Tibial artery (tissue), 4 donors: ENCODE data around the gene RAB7A.

Experiments
- DNase-seq, 2 donors: peaks; one replicate each; pipeline ENCODE4 v3.0.0-alpha.2; 2019
- H3K27ac ChIP-seq, 2 donors: fragments of 200-600 bp; sonication (generic) in 1 of 2; 1 replicate in 1 of 2; 2 replicates in 1 of 2; pipeline ENCODE4 v1.5.1; 2018 to 2019; ENCODE audit warnings: mild to moderate bottlenecking in 1 of 2
- H3K27me3 ChIP-seq, 2 donors: fragments of 200-600 bp; sonication (generic) in 1 of 2; one replicate each; pipeline versions ENCODE4 v1.5.1 to v1.6.0; 2016 to 2019
- H3K36me3 ChIP-seq, 3 donors: fragments of 200-600 bp; sonication (generic) in 2 of 3; one replicate each; pipeline ENCODE4 v1.5.1; 2016 to 2019; ENCODE audit warnings: mild to moderate bottlenecking in 2 of 3
- H3K4me1 ChIP-seq, 4 donors: fragments of 200-600 bp; sonication (generic) in 2 of 4; 1 replicate in 3 of 4; 2 replicates in 1 of 4; pipeline ENCODE4 v1.5.1; 2016 to 2019
- H3K4me3 ChIP-seq, 2 donors: fragments of 200-600 bp; sonication (generic) in 1 of 2; 1 replicate in 1 of 2; 2 replicates in 1 of 2; pipeline ENCODE4 v1.5.1; 2018 to 2019; ENCODE audit warnings: mild to moderate bottlenecking in 2 of 2
- H3K9me3 ChIP-seq, 3 donors: fragments of 200-600 bp; sonication (generic) in 1 of 3; one replicate each; pipeline ENCODE4 v1.5.1; 2016 to 2019
- CTCF ChIP-seq, 2 experiments: fragments of 200-600 bp in 1 of 2; fragments of 450-650 bp in 1 of 2; IDR thresholded peaks; one replicate each; pipeline ENCODE4 v1.5.1; 2017 to 2019; ENCODE audit warnings: antibody characterized with exemption in 2 of 2, mild to moderate bottlenecking in 1 of 2, moderate library complexity in 1 of 2
- intact Hi-C: fragments of 100-400 bp; cut with DNase I; formaldehyde crosslinking; loops from one replicate; pipeline ENCODE4 v1.15.0; 2023; ENCODE audit warnings: low total_unique reads

Gene RAB7A

DNA sequence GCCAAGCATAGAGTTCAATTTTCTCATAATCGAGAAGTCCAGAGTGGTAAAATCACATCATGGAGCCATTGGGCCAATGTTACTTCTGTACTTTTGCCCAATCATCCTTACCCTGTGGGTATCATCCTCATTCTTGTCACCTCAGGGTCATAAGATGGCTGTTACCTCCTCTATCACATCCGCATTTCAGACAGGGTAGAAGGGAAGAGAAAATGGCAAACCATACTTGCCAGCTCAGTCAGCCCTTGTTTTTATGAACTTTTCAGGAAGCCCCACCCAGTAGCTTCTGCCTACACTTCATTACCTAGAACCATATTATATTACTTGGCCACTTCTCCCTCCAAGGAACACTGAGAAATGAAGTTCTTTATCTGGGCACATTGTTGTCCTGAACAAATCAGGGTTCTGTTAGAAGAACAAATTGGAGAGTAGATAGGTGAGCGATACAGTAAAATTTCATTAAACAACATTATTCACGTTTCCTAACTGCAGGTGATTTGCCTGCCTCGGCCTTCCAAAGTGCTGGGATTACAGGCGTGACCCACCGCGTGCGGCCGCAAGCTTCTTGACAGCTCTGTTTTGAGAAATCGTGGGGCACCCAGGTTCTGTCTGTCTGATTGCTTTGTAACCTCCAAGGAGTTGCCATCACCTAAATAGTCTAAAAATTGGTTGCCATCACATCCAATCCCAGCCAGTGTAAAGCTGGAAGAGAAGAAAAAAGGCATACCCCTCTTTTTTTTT, 40.8 kb upstream of the RAB7A start:
- Histone ChIP-seq H3K4me1 (peaks cover 0 to 3% (median under 1%) of the 10 kb centered on the region in 4 donors), H3K4me3 (no peak overlapping the region), H3K9me3 (no peaks in the 10 kb centered on the region), H3K27me3 (no peaks in the 10 kb centered on the region), H3K27ac (no peak overlapping the region), H3K36me3 (no peaks in the 10 kb centered on the region)
- TF ChIP-seq CTCF (IDR thresholded peaks at IDR 0.05) = no peak
- intact Hi-C loops = loop anchor here (5.0 kb wide), 3 partner anchors 42 to 192 kb away; partner anchors contain the start of genes ACAD9 and RAB7A
- DNase-seq = no peak

- no peaks in the 10 kb centered on the region for H3K36me3 ChIP-seq
- H3K4me1 ChIP-seq = no peaks in the 10 kb centered on the region
- H3K9me3 ChIP-seq = no peaks in the 10 kb centered on the region
- DNase-seq = no peak
- intact Hi-C loops = no loop called here
- no peak overlapping the region for H3K27ac ChIP-seq
- no peak overlapping the region for H3K4me3 ChIP-seq
- no peaks in the 10 kb centered on the region for H3K27me3 ChIP-seq
- TF ChIP-seq CTCF (IDR thresholded peaks at IDR 0.05) = no peak
These were observed 39.5 kb upstream of the RAB7A start for GRCh38 chr3:128686465-128686864.

DNA sequence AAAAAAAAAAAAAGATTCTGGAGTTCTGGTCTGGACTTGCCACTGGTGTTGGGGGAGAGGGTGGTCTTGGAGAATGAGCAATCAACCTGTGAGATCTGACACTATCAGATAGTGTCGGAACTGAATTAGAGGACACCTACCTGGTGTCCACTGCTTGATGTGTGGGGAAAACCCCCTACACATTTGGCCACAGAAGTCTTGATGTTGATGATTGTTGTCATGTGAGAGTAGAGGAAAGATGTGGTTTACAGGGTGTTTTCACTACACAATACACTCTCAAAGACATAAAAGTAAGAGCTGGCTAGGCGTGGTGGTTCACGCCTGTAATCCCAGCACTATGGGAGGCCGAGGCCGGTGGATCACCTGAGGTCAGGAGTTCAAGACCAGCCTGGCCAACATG, 36.9 kb upstream of the RAB7A start:
- no peak overlapping the region for H3K4me3 ChIP-seq
- DNase-seq = no peak
- no peak overlapping the region for H3K27ac ChIP-seq
- H3K36me3 ChIP-seq = no peaks in the 10 kb centered on the region
- H3K4me1 ChIP-seq = no peaks in the 10 kb centered on the region
- H3K27me3 ChIP-seq = peaks cover 0 to 3% of the 10 kb centered on the region in 2 donors
- no peak for TF ChIP-seq CTCF (IDR thresholded peaks at IDR 0.05)
- H3K9me3 ChIP-seq = no peaks in the 10 kb centered on the region
- intact Hi-C loops = no loop called here

DNA sequence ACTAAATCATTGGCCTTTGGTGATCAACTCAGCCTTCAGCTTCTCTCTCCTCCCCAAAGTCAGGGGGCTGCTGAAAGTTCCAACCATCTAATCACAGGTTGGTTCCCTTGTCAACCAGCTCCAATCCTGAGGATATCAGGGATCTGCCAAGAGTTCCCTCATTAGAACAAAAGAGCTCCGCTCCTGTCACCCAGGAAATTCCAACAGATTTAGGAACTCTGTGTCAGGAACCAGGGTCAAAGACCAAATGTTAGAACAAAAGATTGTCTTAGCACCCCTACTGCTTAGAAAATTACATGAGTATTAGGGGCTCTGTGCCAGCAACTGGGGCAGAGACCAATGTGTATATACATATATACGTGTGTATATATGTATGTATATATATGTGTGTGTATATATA, 32.3 kb upstream of the RAB7A start:
- Histone ChIP-seq H3K36me3 (no peaks in the 10 kb centered on the region), H3K9me3 (no peaks in the 10 kb centered on the region), H3K27me3 (peaks cover 0 to 3% of the 10 kb centered on the region in 2 donors), H3K27ac (no peak overlapping the region), H3K4me1 (peaks cover 0 to 6% (median 2%) of the 10 kb centered on the region in 4 donors), H3K4me3 (no peak overlapping the region)
- intact Hi-C loops = no loop called here
- no peak for DNase-seq
- TF ChIP-seq CTCF (IDR thresholded peaks at IDR 0.05) = no peak

DNA sequence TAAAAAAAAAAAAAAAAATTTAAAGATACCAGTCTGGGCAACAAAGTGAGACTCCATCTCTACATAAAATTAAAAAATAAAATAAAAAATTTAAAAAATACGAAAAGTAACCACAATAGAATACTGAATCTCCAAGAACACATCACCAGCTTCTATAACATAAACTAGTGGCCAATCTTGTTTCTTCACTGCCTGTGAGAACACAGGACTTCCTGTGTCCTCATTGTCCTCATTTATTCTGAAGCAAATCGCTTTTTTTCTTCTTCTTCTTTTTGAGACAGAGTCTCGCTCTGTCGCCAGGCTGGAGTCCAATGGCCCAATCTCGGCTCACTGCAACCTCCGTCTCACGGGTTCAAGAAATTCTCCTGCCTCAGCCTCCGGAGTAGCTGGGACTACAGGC, 28.6 kb upstream of the RAB7A start:
- no peak for TF ChIP-seq CTCF (IDR thresholded peaks at IDR 0.05)
- DNase-seq = no peak
- intact Hi-C loops = no loop called here
- H3K4me1 ChIP-seq = peaks cover 0 to 6% (median 2%) of the 10 kb centered on the region in 4 donors
- H3K27me3 ChIP-seq = peaks cover 0 to 3% of the 10 kb centered on the region in 2 donors
- no peak overlapping the region for H3K27ac ChIP-seq
- no peak overlapping the region for H3K4me3 ChIP-seq
- no peaks in the 10 kb centered on the region for H3K36me3 ChIP-seq
- H3K9me3 ChIP-seq = no peaks in the 10 kb centered on the region
